K562 (cell line): Measurements from ENCODE around the gene YBX1.

Experiments used
- POLR2A ChIP-seq: fragments of 450-650 bp; conservative IDR thresholded peaks from 2 replicates; pipeline ENCODE4 v1.6.1; 2016
- STAT5B ChIP-seq: fragments of 250-450 bp; sonication (Bioruptor Pico); IDR thresholded peaks from 2 replicates; pipeline ENCODE4 v1.8.0; 2021; ENCODE audit warnings: mild to moderate bottlenecking, inconsistent platforms
- TGIF2 ChIP-seq: sonication (generic); formaldehyde crosslinking; IDR thresholded peaks from 2 replicates; pipeline ENCODE4 v1.8.1; 2022; ENCODE audit warnings: mild to moderate bottlenecking, missing genetic modification reagents, moderate library complexity
- TF ChIP-seq, protein P1 (sequence below), 2 experiments: fragments of 450-650 bp in 1 of 2; sonication (generic) in 1 of 2; formaldehyde crosslinking in 1 of 2; IDR thresholded peaks in 1 of 2; conservative IDR thresholded peaks in 1 of 2; 2 replicates each; pipeline versions ENCODE4 v1.6.1 to v1.8.1; 2016 to 2023; ENCODE audit warnings: mild to moderate bottlenecking in 2 of 2, moderate library complexity in 2 of 2, inconsistent platforms in 1 of 2, missing genetic modification reagents in 1 of 2
- TF ChIP-seq, protein P2 (sequence below), 3 experiments: IDR thresholded peaks in 2 of 3; conservative IDR thresholded peaks in 1 of 3; 2 replicates each; pipeline ENCODE4 v1.5.1; 2011 to 2012; ENCODE audit warnings: low read length in 3 of 3, mild to moderate bottlenecking in 3 of 3, control low read depth in 2 of 3, improper control_type of control experiment in 1 of 3, inconsistent platforms in 1 of 3, low read depth in 1 of 3, mixed read lengths in 1 of 3, moderate library complexity in 1 of 3; ENCODE audit not compliant: insufficient read depth in 2 of 3

DNA sequence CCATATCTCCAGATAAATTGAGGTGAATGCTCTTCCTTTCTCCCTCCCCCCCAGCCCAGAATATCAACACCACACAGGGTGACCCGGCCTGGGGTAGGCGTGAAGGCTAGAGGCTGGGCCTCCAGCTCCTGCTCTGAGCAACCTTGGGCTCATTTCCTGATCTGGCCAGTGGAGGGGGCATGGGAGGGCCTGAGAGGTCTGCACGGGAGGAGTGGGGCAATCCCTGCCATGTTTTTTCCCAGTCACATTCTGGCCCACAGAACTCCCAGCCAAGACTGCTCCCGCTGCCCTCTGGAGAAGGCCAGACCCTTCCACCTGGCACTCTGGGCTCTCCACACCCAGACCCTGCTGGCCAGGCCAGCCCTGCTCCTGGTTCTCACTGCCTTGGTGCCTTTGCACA lies 53.9 kb downstream of the YBX1 start:
- TF ChIP-seq TGIF2, result no peak
- TF ChIP-seq, protein P1, sequence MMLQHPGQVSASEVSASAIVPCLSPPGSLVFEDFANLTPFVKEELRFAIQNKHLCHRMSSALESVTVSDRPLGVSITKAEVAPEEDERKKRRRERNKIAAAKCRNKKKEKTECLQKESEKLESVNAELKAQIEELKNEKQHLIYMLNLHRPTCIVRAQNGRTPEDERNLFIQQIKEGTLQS (IDR thresholded peaks at IDR 0.05), result no peak
- TF ChIP-seq, protein P1 (CRISPR knock-in tag; conservative IDR thresholded peaks at IDR 0.05), result no peak
- no peak for TF ChIP-seq STAT5B (CRISPR knock-in tag)
- TF ChIP-seq, protein P2, sequence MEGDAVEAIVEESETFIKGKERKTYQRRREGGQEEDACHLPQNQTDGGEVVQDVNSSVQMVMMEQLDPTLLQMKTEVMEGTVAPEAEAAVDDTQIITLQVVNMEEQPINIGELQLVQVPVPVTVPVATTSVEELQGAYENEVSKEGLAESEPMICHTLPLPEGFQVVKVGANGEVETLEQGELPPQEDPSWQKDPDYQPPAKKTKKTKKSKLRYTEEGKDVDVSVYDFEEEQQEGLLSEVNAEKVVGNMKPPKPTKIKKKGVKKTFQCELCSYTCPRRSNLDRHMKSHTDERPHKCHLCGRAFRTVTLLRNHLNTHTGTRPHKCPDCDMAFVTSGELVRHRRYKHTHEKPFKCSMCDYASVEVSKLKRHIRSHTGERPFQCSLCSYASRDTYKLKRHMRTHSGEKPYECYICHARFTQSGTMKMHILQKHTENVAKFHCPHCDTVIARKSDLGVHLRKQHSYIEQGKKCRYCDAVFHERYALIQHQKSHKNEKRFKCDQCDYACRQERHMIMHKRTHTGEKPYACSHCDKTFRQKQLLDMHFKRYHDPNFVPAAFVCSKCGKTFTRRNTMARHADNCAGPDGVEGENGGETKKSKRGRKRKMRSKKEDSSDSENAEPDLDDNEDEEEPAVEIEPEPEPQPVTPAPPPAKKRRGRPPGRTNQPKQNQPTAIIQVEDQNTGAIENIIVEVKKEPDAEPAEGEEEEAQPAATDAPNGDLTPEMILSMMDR (IDR thresholded peaks at IDR 0.05 in 2 of 3, conservative IDR thresholded peaks at IDR 0.05 in 1 of 3; ENCODE audit: insufficient read depth in 2 of 3, low read depth in 1 of 3, low read length in 3 of 3), result peak; percentile 69 to 81 (median 73)
- TF ChIP-seq POLR2A, result no peak
